SK-N-SH (cell line): ENCODE results near the gene KCNJ9.

Source experiments
- CTCF ChIP-seq: fragments of 200-600 bp; sonication (generic); IDR thresholded peaks from 2 replicates; pipeline ENCODE4 v1.6.1; 2017; ENCODE audit warnings: antibody characterized with exemption, mild to moderate bottlenecking, moderate library complexity
- FOXJ3 ChIP-seq: sonication (generic); formaldehyde crosslinking; IDR thresholded peaks from 2 replicates; pipeline ENCODE4 v1.5.1; 2020; ENCODE audit warnings: mild to moderate bottlenecking, missing genetic modification reagents
- FOXM1 ChIP-seq: IDR thresholded peaks from 2 replicates; pipeline ENCODE4 v1.4.0; 2012; ENCODE audit warnings: low read depth, mild to moderate bottlenecking
- NRF1 ChIP-seq: IDR thresholded peaks from 2 replicates; pipeline ENCODE4 v1.6.1; 2012; ENCODE audit warnings: low read depth, mild to moderate bottlenecking, low read length
- RAD21 ChIP-seq: IDR thresholded peaks from 2 replicates; pipeline ENCODE4 v1.6.1; 2012; ENCODE audit warnings: mild to moderate bottlenecking, low read length
- RCOR1 ChIP-seq: fragments of 150-350 bp; IDR thresholded peaks from 2 replicates; pipeline ENCODE4 v1.6.1; 2017; ENCODE audit warnings: antibody characterized with exemption, low read length
- RXRA ChIP-seq: IDR thresholded peaks from 2 replicates; pipeline ENCODE4 v1.4.0; 2012; ENCODE audit warnings: low read depth, mild to moderate bottlenecking, borderline replicate concordance
- SIN3A ChIP-seq: IDR thresholded peaks from 2 replicates; pipeline ENCODE4 v1.6.1; 2012; ENCODE audit warnings: low read depth, mild to moderate bottlenecking, low read length, moderate library complexity, borderline replicate concordance
- USF2 ChIP-seq: fragments of 150-350 bp; IDR thresholded peaks from 2 replicates; pipeline ENCODE4 v1.6.1; 2017; ENCODE audit warnings: antibody characterized with exemption, low read length, low read depth, borderline replicate concordance

- TF ChIP-seq CTCF (no peak), RAD21 (no peak), RXRA (no peak), SIN3A (no peak), FOXJ3 (CRISPR knock-in tag) (no peak), FOXM1 (no peak), RCOR1 (no peak), NRF1 (no peak), USF2 (no peak)
Measured at GRCh38 chr1:160129558-160129957, 48.2 kb downstream of the KCNJ9 start.
